Measurements from ENCODE around the gene P4HTM.

The P4HTM gene

DNA sequence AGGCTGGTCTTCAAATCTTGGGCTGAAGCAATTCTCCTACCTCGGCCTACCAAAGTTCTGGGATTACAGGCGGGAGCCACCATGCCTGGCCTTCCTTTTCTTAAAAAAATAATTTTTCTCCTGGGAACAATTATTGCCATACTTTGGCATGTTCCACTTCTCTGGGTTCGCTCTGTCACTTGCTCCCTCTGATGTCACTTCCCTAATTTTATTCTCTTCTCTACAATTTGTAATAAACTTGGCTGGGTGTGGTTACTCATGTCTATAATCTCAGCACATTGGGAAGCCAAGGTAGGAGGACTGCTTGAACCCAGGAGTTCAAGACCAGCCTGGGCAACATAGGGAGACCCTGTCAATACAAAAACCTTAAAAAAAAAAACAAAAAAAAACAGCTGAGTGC, 45.2 kb downstream of the P4HTM start:
- TF ChIP-seq, protein P1, sequence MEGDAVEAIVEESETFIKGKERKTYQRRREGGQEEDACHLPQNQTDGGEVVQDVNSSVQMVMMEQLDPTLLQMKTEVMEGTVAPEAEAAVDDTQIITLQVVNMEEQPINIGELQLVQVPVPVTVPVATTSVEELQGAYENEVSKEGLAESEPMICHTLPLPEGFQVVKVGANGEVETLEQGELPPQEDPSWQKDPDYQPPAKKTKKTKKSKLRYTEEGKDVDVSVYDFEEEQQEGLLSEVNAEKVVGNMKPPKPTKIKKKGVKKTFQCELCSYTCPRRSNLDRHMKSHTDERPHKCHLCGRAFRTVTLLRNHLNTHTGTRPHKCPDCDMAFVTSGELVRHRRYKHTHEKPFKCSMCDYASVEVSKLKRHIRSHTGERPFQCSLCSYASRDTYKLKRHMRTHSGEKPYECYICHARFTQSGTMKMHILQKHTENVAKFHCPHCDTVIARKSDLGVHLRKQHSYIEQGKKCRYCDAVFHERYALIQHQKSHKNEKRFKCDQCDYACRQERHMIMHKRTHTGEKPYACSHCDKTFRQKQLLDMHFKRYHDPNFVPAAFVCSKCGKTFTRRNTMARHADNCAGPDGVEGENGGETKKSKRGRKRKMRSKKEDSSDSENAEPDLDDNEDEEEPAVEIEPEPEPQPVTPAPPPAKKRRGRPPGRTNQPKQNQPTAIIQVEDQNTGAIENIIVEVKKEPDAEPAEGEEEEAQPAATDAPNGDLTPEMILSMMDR (IDR thresholded peaks at IDR 0.05; ENCODE audit: low read depth, low read length, missing control alignments) = no peak
- H3K4me3 ChIP-seq (replicated peaks; ENCODE audit: low read depth, low read length) = no peak overlapping the region
- no peak for DNase-seq (ENCODE audit: extremely low read depth, low read depth)

DNA sequence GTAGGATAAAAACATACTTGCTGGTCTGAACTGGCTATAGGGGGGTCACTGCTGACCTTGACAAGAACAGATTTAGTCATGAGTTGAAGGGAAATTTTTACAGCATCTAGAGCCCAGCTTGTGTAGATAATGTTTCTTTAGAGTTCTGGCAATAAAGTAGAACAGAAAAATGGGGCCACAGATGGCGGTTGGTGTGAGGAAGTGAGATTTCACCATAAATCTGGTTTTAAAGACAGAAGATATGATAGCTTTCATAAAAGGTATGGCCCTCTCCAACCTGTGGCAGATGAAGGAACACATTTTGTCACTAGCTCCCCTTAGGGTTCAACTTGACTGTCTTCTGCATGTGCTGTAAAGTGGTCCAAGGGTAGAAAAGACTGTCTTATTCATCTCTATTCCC, 63.5 kb downstream of the P4HTM start:
- DNase-seq (ENCODE audit: extremely low read depth, low read depth) = no peak
- TF ChIP-seq, protein P1 (IDR thresholded peaks at IDR 0.05; ENCODE audit: low read depth, low read length, missing control alignments) = no peak
- H3K4me3 ChIP-seq (replicated peaks; ENCODE audit: low read depth, low read length) = no peak overlapping the region

DNA sequence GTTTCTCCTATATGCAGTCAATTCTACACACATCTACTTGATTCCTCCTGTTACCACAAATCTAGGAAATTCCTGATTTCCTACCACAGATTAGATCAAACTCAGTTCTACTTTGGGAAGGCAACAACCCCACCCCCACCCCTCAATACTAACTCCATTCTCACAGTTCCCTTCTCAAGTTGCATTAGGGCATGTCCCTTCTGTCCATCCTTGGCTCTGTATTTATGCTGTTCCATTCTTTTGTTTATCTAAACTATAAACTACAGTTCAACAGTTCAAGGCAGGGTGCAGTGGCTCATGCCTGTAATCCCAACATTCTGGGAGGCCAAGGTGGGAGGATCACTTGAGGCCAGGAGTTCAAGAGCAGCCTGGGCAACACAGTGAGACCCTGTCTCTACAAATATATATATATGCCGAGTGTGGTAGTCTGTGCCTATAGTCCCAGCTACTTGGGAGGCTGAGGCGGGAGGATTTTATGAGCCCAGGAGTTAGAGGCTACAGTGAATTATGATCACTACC, 64.4 kb downstream of the P4HTM start:
- TF ChIP-seq, protein P1 (IDR thresholded peaks at IDR 0.05; ENCODE audit: low read depth, low read length, missing control alignments) = no peak
- DNase-seq (ENCODE audit: extremely low read depth, low read depth) = no peak
- H3K4me3 ChIP-seq (replicated peaks; ENCODE audit: low read depth, low read length) = no peak overlapping the region

Measured in HFF-Myc (cell line).